HepG2 (cell line): Measurements from ENCODE around the gene CDK7. TPM values are rescaled to one million over a fixed set of nuclear protein-coding genes. Genes with fewer than 3 reads are reported as not detected.

Experiments
- GABPA ChIP-seq, 2 experiments: IDR thresholded peaks; 2 replicates each; pipeline ENCODE4 v1.6.1; 2011 to 2016; ENCODE audit warnings: low read depth in 2 of 2, low read length in 1 of 2, missing biosample characterization in 1 of 2, missing genetic modification characterization in 1 of 2
- JUNB ChIP-seq: sonication (generic); formaldehyde crosslinking; IDR thresholded peaks from 2 replicates; pipeline ENCODE4 v1.8.0; 2022; ENCODE audit warnings: missing genetic modification reagents, mild to moderate bottlenecking, borderline replicate concordance
- KDM6A ChIP-seq: IDR thresholded peaks from 2 replicates; pipeline ENCODE4 v1.6.1; 2016; ENCODE audit warnings: low read depth
- MXD4 ChIP-seq: IDR thresholded peaks from 2 replicates; pipeline ENCODE4 v1.6.1; 2016; ENCODE audit warnings: mild to moderate bottlenecking, missing biosample characterization, missing genetic modification reagents
- NAIF1 ChIP-seq: sonication (generic); formaldehyde crosslinking; IDR thresholded peaks from 2 replicates; pipeline ENCODE4 v1.5.0; 2020; ENCODE audit warnings: mild to moderate bottlenecking, missing genetic modification reagents, borderline replicate concordance
- ZKSCAN1 ChIP-seq: fragments of 150-350 bp; IDR thresholded peaks from 2 replicates; pipeline ENCODE4 v1.6.1; 2014; ENCODE audit warnings: low read length
- ZNF101 ChIP-seq: sonication (generic); formaldehyde crosslinking; IDR thresholded peaks from 2 replicates; pipeline ENCODE4 v1.4.0; 2020; ENCODE audit warnings: mild to moderate bottlenecking, low read depth, missing genetic modification reagents, borderline replicate concordance
- ZNF24 ChIP-seq: fragments of 450-650 bp; IDR thresholded peaks from 2 replicates; pipeline ENCODE4 v1.6.1; 2017; ENCODE audit warnings: antibody characterized with exemption, mild to moderate bottlenecking
- ZNF557 ChIP-seq: sonication (generic); formaldehyde crosslinking; IDR thresholded peaks from 2 replicates; pipeline ENCODE4 v1.4.0; 2020; ENCODE audit warnings: missing genetic modification reagents
- ZNF788 ChIP-seq: sonication (generic); formaldehyde crosslinking; IDR thresholded peaks from 2 replicates; pipeline ENCODE4 v1.5.0; 2020; ENCODE audit warnings: mild to moderate bottlenecking, missing genetic modification reagents, borderline replicate concordance
- polyA plus RNA-seq, 8 experiments: library from polyadenylated mRNA; depleted of rRNA in 3 of 8; stranded (reverse) in 7 of 8; unstranded in 1 of 8; fragments of >200 nt; fragmentation: Illumina TruSeq in 4 of 8; extraction: Trizol in 4 of 8; gene quantifications; 2 replicates each; pipeline versions ENCODE4 v1.2.1 to v1.2.3, GENCODE V29; 2011 to 2016; ENCODE audit warnings: low read depth in 4 of 8, missing spikeins in 1 of 8, mixed read lengths in 1 of 8; ENCODE audit not compliant: insufficient read depth in 1 of 8
- total RNA-seq, 5 experiments: library from RNA; depleted of rRNA; stranded (reverse); fragments of >200 nt; fragmentation: Illumina TruSeq; extraction: Trizol; gene quantifications; 2 replicates each; pipeline ENCODE4 v1.2.3, GENCODE V29; 2016; ENCODE audit warnings: low read depth in 1 of 5
- TF ChIP-seq, protein P1 (sequence below): sonication (generic); formaldehyde crosslinking; IDR thresholded peaks from 2 replicates; pipeline ENCODE4 v1.5.1; 2020; ENCODE audit warnings: missing genetic modification reagents, mild to moderate bottlenecking, borderline replicate concordance
- TF ChIP-seq, protein P2 (sequence below): sonication (generic); formaldehyde crosslinking; IDR thresholded peaks from 2 replicates; pipeline ENCODE4 v1.4.0; 2020; ENCODE audit warnings: missing genetic modification reagents; ENCODE audit errors: not compliant biosample characterization
- TF ChIP-seq, protein P3 (sequence below): sonication (generic); formaldehyde crosslinking; IDR thresholded peaks from 2 replicates; pipeline ENCODE4 v1.9.0; 2021; ENCODE audit warnings: missing genetic modification reagents, borderline replicate concordance
- TF ChIP-seq, protein P4 (sequence below), 2 experiments: sonication (generic) in 1 of 2; formaldehyde crosslinking in 1 of 2; IDR thresholded peaks; 2 replicates each; pipeline versions ENCODE4 v1.5.1 to v1.6.1; 2011 to 2020; ENCODE audit warnings: borderline replicate concordance in 1 of 2, low read depth in 1 of 2, low read length in 1 of 2, mild to moderate bottlenecking in 1 of 2, missing genetic modification reagents in 1 of 2, moderate library complexity in 1 of 2
- TF ChIP-seq, protein P5 (sequence below): IDR thresholded peaks from 2 replicates; pipeline ENCODE4 v1.6.1; 2016; ENCODE audit warnings: mild to moderate bottlenecking

Gene CDK7
- total and polyA plus RNA-seq, 2 of the 13 experiments (the other 11 are each of a cell fraction or from before 2014, with no cell fraction given), result 41.2 to 54.9 TPM

DNA sequence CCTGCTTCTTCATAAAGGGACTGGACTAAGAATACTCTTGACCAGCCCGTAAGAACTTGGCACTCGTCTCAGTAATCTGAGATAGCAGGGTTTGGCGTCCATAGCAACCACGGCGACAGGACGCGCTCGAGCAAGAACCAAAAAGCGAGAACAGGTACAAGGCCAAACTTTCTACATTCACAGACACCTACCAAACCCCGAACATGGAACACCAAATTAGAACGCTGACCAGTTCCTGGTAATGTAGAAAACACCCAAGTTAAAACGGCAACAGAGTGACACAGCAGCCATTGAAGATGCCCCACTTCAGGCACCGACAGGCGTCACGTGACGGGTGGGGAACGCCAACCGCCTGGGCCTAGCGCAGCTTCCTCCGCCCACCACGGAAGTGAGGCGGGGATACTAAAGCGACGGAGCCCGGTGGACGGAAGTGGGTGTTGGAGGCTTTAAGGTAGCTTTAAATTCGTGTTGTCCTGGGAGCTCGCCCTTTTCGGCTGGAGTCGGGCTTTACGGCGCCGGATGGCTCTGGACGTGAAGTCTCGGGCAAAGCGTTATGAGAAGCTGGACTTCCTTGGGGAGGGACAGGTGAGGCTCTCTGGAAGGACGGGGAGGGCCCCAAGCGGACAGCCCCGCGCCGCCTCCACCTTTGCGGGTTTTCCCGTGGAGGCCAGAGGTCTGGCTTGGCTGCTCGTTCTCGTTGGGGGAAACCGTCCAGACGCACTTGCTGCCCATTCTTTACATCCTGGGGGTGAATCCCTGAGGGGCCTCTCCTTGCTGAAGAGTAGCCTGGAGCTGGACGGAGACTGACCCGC, at the start of gene CDK7 (continued):
- TF ChIP-seq ZKSCAN1, result 0 out of 2 replicates have a peak, but pooled peaks have one; percentile 10
- TF ChIP-seq ZNF24, result no peak
- TF ChIP-seq, protein P1, sequence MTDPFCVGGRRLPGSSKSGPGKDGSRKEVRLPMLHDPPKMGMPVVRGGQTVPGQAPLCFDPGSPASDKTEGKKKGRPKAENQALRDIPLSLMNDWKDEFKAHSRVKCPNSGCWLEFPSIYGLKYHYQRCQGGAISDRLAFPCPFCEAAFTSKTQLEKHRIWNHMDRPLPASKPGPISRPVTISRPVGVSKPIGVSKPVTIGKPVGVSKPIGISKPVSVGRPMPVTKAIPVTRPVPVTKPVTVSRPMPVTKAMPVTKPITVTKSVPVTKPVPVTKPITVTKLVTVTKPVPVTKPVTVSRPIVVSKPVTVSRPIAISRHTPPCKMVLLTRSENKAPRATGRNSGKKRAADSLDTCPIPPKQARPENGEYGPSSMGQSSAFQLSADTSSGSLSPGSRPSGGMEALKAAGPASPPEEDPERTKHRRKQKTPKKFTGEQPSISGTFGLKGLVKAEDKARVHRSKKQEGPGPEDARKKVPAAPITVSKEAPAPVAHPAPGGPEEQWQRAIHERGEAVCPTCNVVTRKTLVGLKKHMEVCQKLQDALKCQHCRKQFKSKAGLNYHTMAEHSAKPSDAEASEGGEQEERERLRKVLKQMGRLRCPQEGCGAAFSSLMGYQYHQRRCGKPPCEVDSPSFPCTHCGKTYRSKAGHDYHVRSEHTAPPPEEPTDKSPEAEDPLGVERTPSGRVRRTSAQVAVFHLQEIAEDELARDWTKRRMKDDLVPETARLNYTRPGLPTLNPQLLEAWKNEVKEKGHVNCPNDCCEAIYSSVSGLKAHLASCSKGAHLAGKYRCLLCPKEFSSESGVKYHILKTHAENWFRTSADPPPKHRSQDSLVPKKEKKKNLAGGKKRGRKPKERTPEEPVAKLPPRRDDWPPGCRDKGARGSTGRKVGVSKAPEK (CRISPR knock-in tag), result peak; percentile 78; the same call in 1 of the 2 replicates
- TF ChIP-seq NAIF1 (CRISPR knock-in tag), result peak; percentile 67; the same call in 1 of the 2 replicates
- TF ChIP-seq, protein P2, sequence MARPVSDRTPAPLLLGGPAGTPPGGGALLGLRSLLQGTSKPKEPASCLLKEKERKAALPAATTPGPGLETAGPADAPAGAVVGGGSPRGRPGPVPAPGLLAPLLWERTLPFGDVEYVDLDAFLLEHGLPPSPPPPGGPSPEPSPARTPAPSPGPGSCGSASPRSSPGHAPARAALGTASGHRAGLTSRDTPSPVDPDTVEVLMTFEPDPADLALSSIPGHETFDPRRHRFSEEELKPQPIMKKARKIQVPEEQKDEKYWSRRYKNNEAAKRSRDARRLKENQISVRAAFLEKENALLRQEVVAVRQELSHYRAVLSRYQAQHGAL (CRISPR knock-in tag), result no peak
- TF ChIP-seq ZNF101 (CRISPR knock-in tag), result no peak
- TF ChIP-seq ZNF557, result no peak
- TF ChIP-seq, protein P3, sequence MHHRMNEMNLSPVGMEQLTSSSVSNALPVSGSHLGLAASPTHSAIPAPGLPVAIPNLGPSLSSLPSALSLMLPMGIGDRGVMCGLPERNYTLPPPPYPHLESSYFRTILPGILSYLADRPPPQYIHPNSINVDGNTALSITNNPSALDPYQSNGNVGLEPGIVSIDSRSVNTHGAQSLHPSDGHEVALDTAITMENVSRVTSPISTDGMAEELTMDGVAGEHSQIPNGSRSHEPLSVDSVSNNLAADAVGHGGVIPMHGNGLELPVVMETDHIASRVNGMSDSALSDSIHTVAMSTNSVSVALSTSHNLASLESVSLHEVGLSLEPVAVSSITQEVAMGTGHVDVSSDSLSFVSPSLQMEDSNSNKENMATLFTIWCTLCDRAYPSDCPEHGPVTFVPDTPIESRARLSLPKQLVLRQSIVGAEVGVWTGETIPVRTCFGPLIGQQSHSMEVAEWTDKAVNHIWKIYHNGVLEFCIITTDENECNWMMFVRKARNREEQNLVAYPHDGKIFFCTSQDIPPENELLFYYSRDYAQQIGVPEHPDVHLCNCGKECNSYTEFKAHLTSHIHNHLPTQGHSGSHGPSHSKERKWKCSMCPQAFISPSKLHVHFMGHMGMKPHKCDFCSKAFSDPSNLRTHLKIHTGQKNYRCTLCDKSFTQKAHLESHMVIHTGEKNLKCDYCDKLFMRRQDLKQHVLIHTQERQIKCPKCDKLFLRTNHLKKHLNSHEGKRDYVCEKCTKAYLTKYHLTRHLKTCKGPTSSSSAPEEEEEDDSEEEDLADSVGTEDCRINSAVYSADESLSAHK (CRISPR knock-in tag), result no peak
- TF ChIP-seq, protein P4, sequence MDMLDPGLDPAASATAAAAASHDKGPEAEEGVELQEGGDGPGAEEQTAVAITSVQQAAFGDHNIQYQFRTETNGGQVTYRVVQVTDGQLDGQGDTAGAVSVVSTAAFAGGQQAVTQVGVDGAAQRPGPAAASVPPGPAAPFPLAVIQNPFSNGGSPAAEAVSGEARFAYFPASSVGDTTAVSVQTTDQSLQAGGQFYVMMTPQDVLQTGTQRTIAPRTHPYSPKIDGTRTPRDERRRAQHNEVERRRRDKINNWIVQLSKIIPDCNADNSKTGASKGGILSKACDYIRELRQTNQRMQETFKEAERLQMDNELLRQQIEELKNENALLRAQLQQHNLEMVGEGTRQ (IDR thresholded peaks at IDR 0.05; ENCODE audit: low read depth, low read length), result peak; percentile 98
- TF ChIP-seq, protein P4 (CRISPR knock-in tag; IDR thresholded peaks at IDR 0.05; ENCODE audit: borderline replicate concordance), result peak; percentile 100; the same call in 1 of the 2 replicates
- TF ChIP-seq GABPA (IDR thresholded peaks at IDR 0.05; ENCODE audit: low read depth, low read length), result peak; percentile 76
- TF ChIP-seq GABPA (CRISPR knock-in tag; IDR thresholded peaks at IDR 0.05; ENCODE audit: low read depth), result peak; percentile 92
- no peak for TF ChIP-seq KDM6A (CRISPR knock-in tag)
- TF ChIP-seq ZNF788, result peak; percentile 77; the same call in 1 of the 2 replicates
- no peak for TF ChIP-seq JUNB (CRISPR knock-in tag)
- peak; percentile 76; the same call in 1 of the 2 replicates for TF ChIP-seq MXD4
- TF ChIP-seq, protein P5, sequence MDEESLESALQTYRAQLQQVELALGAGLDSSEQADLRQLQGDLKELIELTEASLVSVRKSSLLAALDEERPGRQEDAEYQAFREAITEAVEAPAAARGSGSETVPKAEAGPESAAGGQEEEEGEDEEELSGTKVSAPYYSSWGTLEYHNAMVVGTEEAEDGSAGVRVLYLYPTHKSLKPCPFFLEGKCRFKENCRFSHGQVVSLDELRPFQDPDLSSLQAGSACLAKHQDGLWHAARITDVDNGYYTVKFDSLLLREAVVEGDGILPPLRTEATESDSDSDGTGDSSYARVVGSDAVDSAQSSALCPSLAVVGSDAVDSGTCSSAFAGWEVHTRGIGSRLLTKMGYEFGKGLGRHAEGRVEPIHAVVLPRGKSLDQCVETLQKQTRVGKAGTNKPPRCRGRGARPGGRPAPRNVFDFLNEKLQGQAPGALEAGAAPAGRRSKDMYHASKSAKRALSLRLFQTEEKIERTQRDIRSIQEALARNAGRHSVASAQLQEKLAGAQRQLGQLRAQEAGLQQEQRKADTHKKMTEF (CRISPR knock-in tag), result peak; percentile 91
